Measurements from ENCODE around the gene GRIP2. TPM values are rescaled to one million over a fixed set of nuclear protein-coding genes. Genes with fewer than 3 reads are reported as not detected.

GRIP2 gene
- polyA plus RNA-seq, 1 donor from 2014 or later = 8.6 TPM

DNA sequence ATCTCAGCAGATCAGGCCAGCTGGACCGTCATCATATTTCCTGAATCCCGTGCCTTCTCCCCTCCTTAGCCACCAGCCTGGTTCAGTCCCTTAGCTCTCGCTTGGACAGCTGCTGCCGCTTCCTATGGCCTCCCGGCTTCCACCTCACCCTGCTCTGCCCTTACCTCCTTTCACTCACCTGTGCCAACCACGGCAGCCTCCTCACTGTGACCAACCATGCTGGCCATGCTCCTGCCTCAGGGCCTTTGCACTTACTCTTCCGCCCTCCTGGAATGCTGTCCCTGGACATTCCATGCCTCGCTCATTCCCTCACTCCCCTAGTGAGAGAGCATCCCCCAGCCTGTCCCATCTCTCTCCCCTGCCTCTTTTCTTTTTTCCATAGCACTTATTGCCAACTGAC is 19.2 kb downstream of the GRIP2 start:
- no peak overlapping the region for H3K27ac ChIP-seq (ENCODE audit: low read length)
- TF ChIP-seq CTCF (IDR thresholded peaks at IDR 0.05; ENCODE audit: poor library complexity, severe bottlenecking) (no peak), EP300 (conservative IDR thresholded peaks at IDR 0.05; ENCODE audit: poor library complexity, severe bottlenecking) (no peak), SMC3 (conservative IDR thresholded peaks at IDR 0.05; ENCODE audit: poor library complexity) (no peak), EZH2 (IDR thresholded peaks at IDR 0.05; ENCODE audit: borderline replicate concordance, insufficient read depth, low read length, poor library complexity, severe bottlenecking) (no peak), TAF1 (IDR thresholded peaks at IDR 0.05; ENCODE audit: low read depth) (no peak), POLR2AphosphoS5 (IDR thresholded peaks at IDR 0.05) (no peak), RAD21 (conservative IDR thresholded peaks at IDR 0.05) (no peak), MXI1 (conservative IDR thresholded peaks at IDR 0.05; ENCODE audit: poor library complexity, severe bottlenecking) (no peak)
- TF ChIP-seq, protein P1, sequence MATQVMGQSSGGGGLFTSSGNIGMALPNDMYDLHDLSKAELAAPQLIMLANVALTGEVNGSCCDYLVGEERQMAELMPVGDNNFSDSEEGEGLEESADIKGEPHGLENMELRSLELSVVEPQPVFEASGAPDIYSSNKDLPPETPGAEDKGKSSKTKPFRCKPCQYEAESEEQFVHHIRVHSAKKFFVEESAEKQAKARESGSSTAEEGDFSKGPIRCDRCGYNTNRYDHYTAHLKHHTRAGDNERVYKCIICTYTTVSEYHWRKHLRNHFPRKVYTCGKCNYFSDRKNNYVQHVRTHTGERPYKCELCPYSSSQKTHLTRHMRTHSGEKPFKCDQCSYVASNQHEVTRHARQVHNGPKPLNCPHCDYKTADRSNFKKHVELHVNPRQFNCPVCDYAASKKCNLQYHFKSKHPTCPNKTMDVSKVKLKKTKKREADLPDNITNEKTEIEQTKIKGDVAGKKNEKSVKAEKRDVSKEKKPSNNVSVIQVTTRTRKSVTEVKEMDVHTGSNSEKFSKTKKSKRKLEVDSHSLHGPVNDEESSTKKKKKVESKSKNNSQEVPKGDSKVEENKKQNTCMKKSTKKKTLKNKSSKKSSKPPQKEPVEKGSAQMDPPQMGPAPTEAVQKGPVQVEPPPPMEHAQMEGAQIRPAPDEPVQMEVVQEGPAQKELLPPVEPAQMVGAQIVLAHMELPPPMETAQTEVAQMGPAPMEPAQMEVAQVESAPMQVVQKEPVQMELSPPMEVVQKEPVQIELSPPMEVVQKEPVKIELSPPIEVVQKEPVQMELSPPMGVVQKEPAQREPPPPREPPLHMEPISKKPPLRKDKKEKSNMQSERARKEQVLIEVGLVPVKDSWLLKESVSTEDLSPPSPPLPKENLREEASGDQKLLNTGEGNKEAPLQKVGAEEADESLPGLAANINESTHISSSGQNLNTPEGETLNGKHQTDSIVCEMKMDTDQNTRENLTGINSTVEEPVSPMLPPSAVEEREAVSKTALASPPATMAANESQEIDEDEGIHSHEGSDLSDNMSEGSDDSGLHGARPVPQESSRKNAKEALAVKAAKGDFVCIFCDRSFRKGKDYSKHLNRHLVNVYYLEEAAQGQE (IDR thresholded peaks at IDR 0.05; ENCODE audit: borderline replicate concordance) = no peak

DNA sequence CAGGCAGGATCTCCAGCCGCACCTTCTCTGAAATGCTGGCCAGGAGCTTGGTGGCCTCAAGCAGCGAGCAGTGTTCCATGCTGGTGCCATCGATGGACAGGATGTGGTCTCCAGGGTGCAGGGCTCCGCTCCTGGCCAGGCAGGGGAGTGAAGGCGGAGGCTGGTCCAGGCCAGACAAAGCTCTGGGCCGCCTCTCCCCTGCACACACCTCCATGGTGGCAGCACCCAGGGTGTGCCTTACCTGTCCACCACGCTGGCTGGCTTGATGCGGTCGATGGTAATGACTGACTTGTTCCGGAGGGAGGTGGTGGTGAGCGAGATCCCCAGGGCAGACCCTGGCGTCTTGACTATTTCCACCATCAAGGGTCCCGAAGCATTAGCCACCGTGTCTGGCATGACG is 20.0 kb downstream of the GRIP2 start:
- Histone ChIP-seq H3K4me3 (ENCODE audit: low read length) (no peak overlapping the region), H3K79me2 (replicated peaks; ENCODE audit: insufficient read depth, low read length) (no peaks in the 10 kb centered on the region), H3K9ac (ENCODE audit: low read length) (no peak overlapping the region), H2AFZ (ENCODE audit: low read depth, low read length) (no peak overlapping the region), H3K27me3 (ENCODE audit: insufficient read depth, low read depth, low read length) (no peaks in the 10 kb centered on the region), H3K9me3 (ENCODE audit: low read length) (no peaks in the 10 kb centered on the region), H3K27ac (ENCODE audit: low read length) (no peak overlapping the region), H4K20me1 (ENCODE audit: insufficient read depth) (no peaks in the 10 kb centered on the region), H3K4me2 (ENCODE audit: low read length) (no peak overlapping the region), H3K9me2 (ENCODE audit: insufficient read depth, low read length) (no peaks in the 10 kb centered on the region), H3F3A (ENCODE audit: insufficient read depth, low read length, poor library complexity, severe bottlenecking) (no peaks in the 10 kb centered on the region), H3K36me3 (ENCODE audit: insufficient read depth, low read length) (no peaks in the 10 kb centered on the region)
- TF ChIP-seq CTCF (IDR thresholded peaks at IDR 0.05; ENCODE audit: poor library complexity, severe bottlenecking) (no peak), MXI1 (conservative IDR thresholded peaks at IDR 0.05; ENCODE audit: poor library complexity, severe bottlenecking) (no peak), POLR2AphosphoS5 (IDR thresholded peaks at IDR 0.05) (no peak), EZH2 (IDR thresholded peaks at IDR 0.05; ENCODE audit: borderline replicate concordance, insufficient read depth, low read length, poor library complexity, severe bottlenecking) (no peak), TAF1 (IDR thresholded peaks at IDR 0.05; ENCODE audit: low read depth) (no peak), SMC3 (conservative IDR thresholded peaks at IDR 0.05; ENCODE audit: poor library complexity) (no peak), EP300 (conservative IDR thresholded peaks at IDR 0.05; ENCODE audit: poor library complexity, severe bottlenecking) (no peak), RAD21 (conservative IDR thresholded peaks at IDR 0.05) (no peak)
- TF ChIP-seq, protein P1 (IDR thresholded peaks at IDR 0.05; ENCODE audit: borderline replicate concordance) = no peak

More for the DNA sequence above, 19.2 kb downstream of the GRIP2 start:
- H3K9me3 ChIP-seq (ENCODE audit: low read length) = no peaks in the 10 kb centered on the region
- H3K4me3 ChIP-seq (ENCODE audit: low read length) = no peak overlapping the region
- no peaks in the 10 kb centered on the region for H3K36me3 ChIP-seq (ENCODE audit: insufficient read depth, low read length)
- no peaks in the 10 kb centered on the region for H3K79me2 ChIP-seq (replicated peaks; ENCODE audit: insufficient read depth, low read length)
- no peaks in the 10 kb centered on the region for H3K27me3 ChIP-seq (ENCODE audit: insufficient read depth, low read depth, low read length)
- H3K9ac ChIP-seq (ENCODE audit: low read length) = no peak overlapping the region
- no peaks in the 10 kb centered on the region for H3F3A ChIP-seq (ENCODE audit: insufficient read depth, low read length, poor library complexity, severe bottlenecking)
- no peaks in the 10 kb centered on the region for H4K20me1 ChIP-seq (ENCODE audit: insufficient read depth)
- H2AFZ ChIP-seq (ENCODE audit: low read depth, low read length) = no peak overlapping the region
- H3K9me2 ChIP-seq (ENCODE audit: insufficient read depth, low read length) = no peaks in the 10 kb centered on the region
- no peak overlapping the region for H3K4me2 ChIP-seq (ENCODE audit: low read length)
